GM23338 (cell line): ENCODE measurements around the gene RBBP7. TPM values are rescaled to one million over a fixed set of nuclear protein-coding genes. Genes with fewer than 3 reads are reported as not detected.

Experiments
- CREB1 ChIP-seq: fragments of 250-450 bp; sonication (Bioruptor Pico); IDR thresholded peaks from 2 replicates; pipeline ENCODE4 v1.5.0; 2020; ENCODE audit warnings: low read depth, mild to moderate bottlenecking, moderate library complexity
- EZH2 ChIP-seq: fragments of 200-600 bp; sonication (generic); IDR thresholded peaks from one replicate; pipeline ENCODE4 v1.8.0; 2017; ENCODE audit warnings: antibody characterized with exemption, mild to moderate bottlenecking, low read depth; ENCODE audit not compliant: unreplicated experiment
- EZH2phosphoT487 ChIP-seq: fragments of 200-600 bp; sonication (generic); IDR thresholded peaks from one replicate; pipeline ENCODE4 v1.8.1; 2018; ENCODE audit warnings: antibody characterized with exemption; ENCODE audit not compliant: unreplicated experiment
- JUNB ChIP-seq: IDR thresholded peaks from one replicate; pipeline ENCODE4 v1.6.1; 2016; ENCODE audit warnings: antibody characterized with exemption; ENCODE audit not compliant: unreplicated experiment
- POLR2AphosphoS5 ChIP-seq: IDR thresholded peaks from 2 replicates; pipeline ENCODE4 v1.6.1; 2016; ENCODE audit warnings: antibody characterized with exemption, low read depth
- STAT1 ChIP-seq: IDR thresholded peaks from one replicate; pipeline ENCODE4 v1.6.1; 2016; ENCODE audit warnings: antibody characterized with exemption; ENCODE audit not compliant: unreplicated experiment
- ZNF114 ChIP-seq: fragments of 250-450 bp; sonication (Bioruptor Pico); IDR thresholded peaks from 2 replicates; pipeline ENCODE4 v1.5.0; 2020; ENCODE audit warnings: mild to moderate bottlenecking, moderate library complexity
- ZNF331 ChIP-seq: fragments of 250-450 bp; sonication (Bioruptor Pico); IDR thresholded peaks from 2 replicates; pipeline ENCODE4 v1.5.0; 2020; ENCODE audit warnings: low read depth, mild to moderate bottlenecking, moderate library complexity
- polyA plus RNA-seq: library from polyadenylated mRNA; unstranded; fragments of >200 nt; fragmentation: Nextera tagmentation; extraction: Ambion mirVana; gene quantifications from 2 replicates; pipeline ENCODE4 v1.2.1, GENCODE V29; 2016
- total RNA-seq: library from RNA; depleted of rRNA; stranded (reverse); fragments of >200 nt; shearing (Covaris generic); gene quantifications from 2 replicates; pipeline ENCODE4 v1.2.3, GENCODE V29; 2014
- TF ChIP-seq, protein P1 (sequence below): fragments of 250-450 bp; sonication (Bioruptor Pico); IDR thresholded peaks from 2 replicates; pipeline ENCODE4 v1.5.0; 2020; ENCODE audit warnings: mild to moderate bottlenecking, moderate library complexity
- TF ChIP-seq, protein P2 (sequence below): IDR thresholded peaks from 2 replicates; pipeline ENCODE4 v1.6.1; 2016; ENCODE audit warnings: antibody characterized with exemption
- TF ChIP-seq, protein P3 (sequence below): IDR thresholded peaks from one replicate; pipeline ENCODE4 v1.6.1; 2018; ENCODE audit warnings: antibody characterized with exemption; ENCODE audit not compliant: unreplicated experiment
- TF ChIP-seq, protein P4 (sequence below), 2 experiments: fragments of 200-600 bp in 1 of 2; sonication (generic) in 1 of 2; conservative IDR thresholded peaks; 2 replicates each; pipeline versions ENCODE4 v1.5.1 to v1.6.1; 2016 to 2017; ENCODE audit warnings: antibody characterized with exemption in 2 of 2, low read depth in 2 of 2, mild to moderate bottlenecking in 2 of 2, moderate library complexity in 1 of 2

The RBBP7 gene
- total and polyA plus RNA-seq, 2 experiments from 2014 or later: 111 to 167 TPM

DNA sequence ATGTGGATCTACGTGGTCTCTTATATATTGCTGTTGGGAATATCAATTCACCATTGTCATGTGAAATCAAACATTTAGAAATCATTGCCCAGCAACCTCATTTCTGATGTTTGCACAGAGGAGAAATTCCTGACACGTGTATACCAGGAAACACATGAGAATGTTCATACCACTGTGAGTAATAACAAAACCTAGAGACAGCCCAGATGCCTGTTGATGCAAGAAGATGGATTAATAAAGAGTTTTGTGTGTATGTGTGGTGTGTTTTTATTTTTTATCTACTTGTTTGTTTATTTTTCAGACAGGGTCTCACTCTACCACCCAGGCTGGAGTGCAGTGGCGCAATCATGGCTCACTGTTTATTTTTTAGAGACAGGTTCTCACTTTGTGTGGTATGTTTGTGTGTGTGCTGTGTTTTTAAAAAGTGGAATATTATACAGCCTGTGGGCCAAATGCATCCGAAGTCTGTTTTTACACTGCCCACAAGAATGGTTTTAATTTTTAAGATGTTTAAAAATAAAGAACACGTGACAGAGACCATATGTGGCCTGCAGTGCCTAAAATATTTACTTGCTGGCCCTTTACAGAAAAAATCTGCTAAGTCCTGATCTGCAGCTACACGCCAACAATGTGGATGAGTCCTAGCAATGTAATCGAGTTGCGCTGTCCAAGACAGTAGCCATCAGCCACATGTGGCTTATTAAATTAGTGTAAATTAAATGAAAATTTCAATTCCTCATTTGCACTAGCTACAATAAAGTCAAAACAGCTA is 44.7 kb downstream of the RBBP7 start (continued):
- TF ChIP-seq, protein P1, sequence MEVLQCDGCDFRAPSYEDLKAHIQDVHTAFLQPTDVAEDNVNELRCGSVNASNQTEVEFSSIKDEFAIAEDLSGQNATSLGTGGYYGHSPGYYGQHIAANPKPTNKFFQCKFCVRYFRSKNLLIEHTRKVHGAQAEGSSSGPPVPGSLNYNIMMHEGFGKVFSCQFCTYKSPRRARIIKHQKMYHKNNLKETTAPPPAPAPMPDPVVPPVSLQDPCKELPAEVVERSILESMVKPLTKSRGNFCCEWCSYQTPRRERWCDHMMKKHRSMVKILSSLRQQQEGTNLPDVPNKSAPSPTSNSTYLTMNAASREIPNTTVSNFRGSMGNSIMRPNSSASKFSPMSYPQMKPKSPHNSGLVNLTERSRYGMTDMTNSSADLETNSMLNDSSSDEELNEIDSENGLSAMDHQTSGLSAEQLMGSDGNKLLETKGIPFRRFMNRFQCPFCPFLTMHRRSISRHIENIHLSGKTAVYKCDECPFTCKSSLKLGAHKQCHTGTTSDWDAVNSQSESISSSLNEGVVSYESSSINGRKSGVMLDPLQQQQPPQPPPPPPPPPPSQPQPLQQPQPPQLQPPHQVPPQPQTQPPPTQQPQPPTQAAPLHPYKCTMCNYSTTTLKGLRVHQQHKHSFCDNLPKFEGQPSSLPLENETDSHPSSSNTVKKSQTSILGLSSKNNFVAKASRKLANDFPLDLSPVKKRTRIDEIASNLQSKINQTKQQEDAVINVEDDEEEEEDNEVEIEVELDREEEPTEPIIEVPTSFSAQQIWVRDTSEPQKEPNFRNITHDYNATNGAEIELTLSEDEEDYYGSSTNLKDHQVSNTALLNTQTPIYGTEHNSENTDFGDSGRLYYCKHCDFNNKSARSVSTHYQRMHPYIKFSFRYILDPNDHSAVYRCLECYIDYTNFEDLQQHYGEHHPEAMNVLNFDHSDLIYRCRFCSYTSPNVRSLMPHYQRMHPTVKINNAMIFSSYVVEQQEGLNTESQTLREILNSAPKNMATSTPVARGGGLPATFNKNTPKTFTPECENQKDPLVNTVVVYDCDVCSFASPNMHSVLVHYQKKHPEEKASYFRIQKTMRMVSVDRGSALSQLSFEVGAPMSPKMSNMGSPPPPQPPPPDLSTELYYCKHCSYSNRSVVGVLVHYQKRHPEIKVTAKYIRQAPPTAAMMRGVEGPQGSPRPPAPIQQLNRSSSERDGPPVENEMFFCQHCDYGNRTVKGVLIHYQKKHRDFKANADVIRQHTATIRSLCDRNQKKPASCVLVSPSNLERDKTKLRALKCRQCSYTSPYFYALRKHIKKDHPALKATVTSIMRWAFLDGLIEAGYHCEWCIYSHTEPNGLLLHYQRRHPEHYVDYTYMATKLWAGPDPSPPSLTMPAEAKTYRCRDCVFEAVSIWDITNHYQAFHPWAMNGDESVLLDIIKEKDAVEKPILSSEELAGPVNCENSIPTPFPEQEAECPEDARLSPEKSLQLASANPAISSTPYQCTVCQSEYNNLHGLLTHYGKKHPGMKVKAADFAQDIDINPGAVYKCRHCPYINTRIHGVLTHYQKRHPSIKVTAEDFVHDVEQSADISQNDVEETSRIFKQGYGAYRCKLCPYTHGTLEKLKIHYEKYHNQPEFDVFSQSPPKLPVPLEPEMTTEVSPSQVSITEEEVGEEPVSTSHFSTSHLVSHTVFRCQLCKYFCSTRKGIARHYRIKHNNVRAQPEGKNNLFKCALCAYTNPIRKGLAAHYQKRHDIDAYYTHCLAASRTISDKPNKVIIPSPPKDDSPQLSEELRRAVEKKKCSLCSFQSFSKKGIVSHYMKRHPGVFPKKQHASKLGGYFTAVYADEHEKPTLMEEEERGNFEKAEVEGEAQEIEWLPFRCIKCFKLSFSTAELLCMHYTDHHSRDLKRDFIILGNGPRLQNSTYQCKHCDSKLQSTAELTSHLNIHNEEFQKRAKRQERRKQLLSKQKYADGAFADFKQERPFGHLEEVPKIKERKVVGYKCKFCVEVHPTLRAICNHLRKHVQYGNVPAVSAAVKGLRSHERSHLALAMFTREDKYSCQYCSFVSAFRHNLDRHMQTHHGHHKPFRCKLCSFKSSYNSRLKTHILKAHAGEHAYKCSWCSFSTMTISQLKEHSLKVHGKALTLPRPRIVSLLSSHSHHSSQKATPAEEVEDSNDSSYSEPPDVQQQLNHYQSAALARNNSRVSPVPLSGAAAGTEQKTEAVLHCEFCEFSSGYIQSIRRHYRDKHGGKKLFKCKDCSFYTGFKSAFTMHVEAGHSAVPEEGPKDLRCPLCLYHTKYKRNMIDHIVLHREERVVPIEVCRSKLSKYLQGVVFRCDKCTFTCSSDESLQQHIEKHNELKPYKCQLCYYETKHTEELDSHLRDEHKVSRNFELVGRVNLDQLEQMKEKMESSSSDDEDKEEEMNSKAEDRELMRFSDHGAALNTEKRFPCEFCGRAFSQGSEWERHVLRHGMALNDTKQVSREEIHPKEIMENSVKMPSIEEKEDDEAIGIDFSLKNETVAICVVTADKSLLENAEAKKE (CRISPR knock-in tag): no peak
- TF ChIP-seq ZNF114 (CRISPR knock-in tag) (no peak), JUNB (no peak), ZNF331 (CRISPR knock-in tag) (no peak), POLR2AphosphoS5 (no peak), EZH2 (no peak), STAT1 (no peak), EZH2phosphoT487 (no peak), CREB1 (CRISPR knock-in tag) (no peak)
- TF ChIP-seq, protein P2, sequence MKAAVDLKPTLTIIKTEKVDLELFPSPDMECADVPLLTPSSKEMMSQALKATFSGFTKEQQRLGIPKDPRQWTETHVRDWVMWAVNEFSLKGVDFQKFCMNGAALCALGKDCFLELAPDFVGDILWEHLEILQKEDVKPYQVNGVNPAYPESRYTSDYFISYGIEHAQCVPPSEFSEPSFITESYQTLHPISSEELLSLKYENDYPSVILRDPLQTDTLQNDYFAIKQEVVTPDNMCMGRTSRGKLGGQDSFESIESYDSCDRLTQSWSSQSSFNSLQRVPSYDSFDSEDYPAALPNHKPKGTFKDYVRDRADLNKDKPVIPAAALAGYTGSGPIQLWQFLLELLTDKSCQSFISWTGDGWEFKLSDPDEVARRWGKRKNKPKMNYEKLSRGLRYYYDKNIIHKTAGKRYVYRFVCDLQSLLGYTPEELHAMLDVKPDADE: no peak
- TF ChIP-seq, protein P3, sequence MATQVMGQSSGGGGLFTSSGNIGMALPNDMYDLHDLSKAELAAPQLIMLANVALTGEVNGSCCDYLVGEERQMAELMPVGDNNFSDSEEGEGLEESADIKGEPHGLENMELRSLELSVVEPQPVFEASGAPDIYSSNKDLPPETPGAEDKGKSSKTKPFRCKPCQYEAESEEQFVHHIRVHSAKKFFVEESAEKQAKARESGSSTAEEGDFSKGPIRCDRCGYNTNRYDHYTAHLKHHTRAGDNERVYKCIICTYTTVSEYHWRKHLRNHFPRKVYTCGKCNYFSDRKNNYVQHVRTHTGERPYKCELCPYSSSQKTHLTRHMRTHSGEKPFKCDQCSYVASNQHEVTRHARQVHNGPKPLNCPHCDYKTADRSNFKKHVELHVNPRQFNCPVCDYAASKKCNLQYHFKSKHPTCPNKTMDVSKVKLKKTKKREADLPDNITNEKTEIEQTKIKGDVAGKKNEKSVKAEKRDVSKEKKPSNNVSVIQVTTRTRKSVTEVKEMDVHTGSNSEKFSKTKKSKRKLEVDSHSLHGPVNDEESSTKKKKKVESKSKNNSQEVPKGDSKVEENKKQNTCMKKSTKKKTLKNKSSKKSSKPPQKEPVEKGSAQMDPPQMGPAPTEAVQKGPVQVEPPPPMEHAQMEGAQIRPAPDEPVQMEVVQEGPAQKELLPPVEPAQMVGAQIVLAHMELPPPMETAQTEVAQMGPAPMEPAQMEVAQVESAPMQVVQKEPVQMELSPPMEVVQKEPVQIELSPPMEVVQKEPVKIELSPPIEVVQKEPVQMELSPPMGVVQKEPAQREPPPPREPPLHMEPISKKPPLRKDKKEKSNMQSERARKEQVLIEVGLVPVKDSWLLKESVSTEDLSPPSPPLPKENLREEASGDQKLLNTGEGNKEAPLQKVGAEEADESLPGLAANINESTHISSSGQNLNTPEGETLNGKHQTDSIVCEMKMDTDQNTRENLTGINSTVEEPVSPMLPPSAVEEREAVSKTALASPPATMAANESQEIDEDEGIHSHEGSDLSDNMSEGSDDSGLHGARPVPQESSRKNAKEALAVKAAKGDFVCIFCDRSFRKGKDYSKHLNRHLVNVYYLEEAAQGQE: no peak
- TF ChIP-seq, protein P4, sequence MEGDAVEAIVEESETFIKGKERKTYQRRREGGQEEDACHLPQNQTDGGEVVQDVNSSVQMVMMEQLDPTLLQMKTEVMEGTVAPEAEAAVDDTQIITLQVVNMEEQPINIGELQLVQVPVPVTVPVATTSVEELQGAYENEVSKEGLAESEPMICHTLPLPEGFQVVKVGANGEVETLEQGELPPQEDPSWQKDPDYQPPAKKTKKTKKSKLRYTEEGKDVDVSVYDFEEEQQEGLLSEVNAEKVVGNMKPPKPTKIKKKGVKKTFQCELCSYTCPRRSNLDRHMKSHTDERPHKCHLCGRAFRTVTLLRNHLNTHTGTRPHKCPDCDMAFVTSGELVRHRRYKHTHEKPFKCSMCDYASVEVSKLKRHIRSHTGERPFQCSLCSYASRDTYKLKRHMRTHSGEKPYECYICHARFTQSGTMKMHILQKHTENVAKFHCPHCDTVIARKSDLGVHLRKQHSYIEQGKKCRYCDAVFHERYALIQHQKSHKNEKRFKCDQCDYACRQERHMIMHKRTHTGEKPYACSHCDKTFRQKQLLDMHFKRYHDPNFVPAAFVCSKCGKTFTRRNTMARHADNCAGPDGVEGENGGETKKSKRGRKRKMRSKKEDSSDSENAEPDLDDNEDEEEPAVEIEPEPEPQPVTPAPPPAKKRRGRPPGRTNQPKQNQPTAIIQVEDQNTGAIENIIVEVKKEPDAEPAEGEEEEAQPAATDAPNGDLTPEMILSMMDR (conservative IDR thresholded peaks at IDR 0.05; ENCODE audit: low read depth in 2 of 2): no peak
